Muscle of leg (tissue), 9 donors: ENCODE measurements around the gene NHLRC4. TPM values are rescaled to one million over a fixed set of nuclear protein-coding genes. Genes with fewer than 3 reads are reported as not detected.

Experiments
- polyA plus RNA-seq, 8 donors: library from polyadenylated mRNA; unstranded; fragments of 120-200 nt; gene quantifications; one replicate each; pipeline versions ENCODE4 v1.2.1 to v1.2.3, GENCODE V29; 2013; ENCODE audit warnings: inconsistent platforms in 1 of 8, low replicate concordance in 1 of 8; ENCODE audit not compliant: insufficient read length in 8 of 8, insufficient read depth in 1 of 8
- total RNA-seq: library from RNA; stranded (reverse); fragments of 120-200 nt; gene quantifications from one replicate; pipeline ENCODE4 v1.2.4, GENCODE V29; 2013

NHLRC4 gene
- total and polyA plus RNA-seq, 9 donors: 1.3 to 1.8 (median 1.5) TPM

Other genes starting within 250 kb of the NHLRC4 start
- 14.5 TPM for gene AXIN1, start 214.3 kb upstream of the NHLRC4 start, total RNA-seq
- gene AXIN1, start 214.3 kb upstream of the NHLRC4 start, polyA plus RNA-seq: 10 to 100 TPM; 11.5 to 19.2 (median 14.2) TPM
- 46.1 TPM for gene MRPL28, start 196.5 kb upstream of the NHLRC4 start, total RNA-seq
- 10 to 100 TPM; 48.4 to 52.6 (median 50.0) TPM for gene MRPL28, start 196.5 kb upstream of the NHLRC4 start, polyA plus RNA-seq
- 16.3 TPM for gene PGAP6, start 185.0 kb upstream of the NHLRC4 start, total RNA-seq
- 10 to 100 TPM; 23.3 to 38.2 (median 29.3) TPM for gene PGAP6, start 185.0 kb upstream of the NHLRC4 start, polyA plus RNA-seq
- gene NME4, start 169.8 kb upstream of the NHLRC4 start, total RNA-seq: 53.5 TPM
- gene NME4, start 169.8 kb upstream of the NHLRC4 start, polyA plus RNA-seq: 100 to 1,000 TPM in 3 of 8 donors, 10 to 100 TPM in 5; 70.9 to 115 (median 97.2) TPM
- 8.4 TPM for gene DECR2, start 165.1 kb upstream of the NHLRC4 start, total RNA-seq
- 10 to 100 TPM in 7 of 8 donors, 1 to 10 TPM in 1; 8.8 to 20.6 (median 13.4) TPM for gene DECR2, start 165.1 kb upstream of the NHLRC4 start, polyA plus RNA-seq
- 13.9 TPM for gene RAB11FIP3, start 141.4 kb upstream of the NHLRC4 start, total RNA-seq
- 10 to 100 TPM; 26.5 to 35.8 (median 29.8) TPM for gene RAB11FIP3, start 141.4 kb upstream of the NHLRC4 start, polyA plus RNA-seq
- gene CAPN15, start 39.3 kb upstream of the NHLRC4 start, total RNA-seq: 17.2 TPM
- gene CAPN15, start 39.3 kb upstream of the NHLRC4 start, polyA plus RNA-seq: 10 to 100 TPM; 20.0 to 36.7 (median 30.5) TPM
- gene PRR35, start 6.6 kb upstream of the NHLRC4 start, total RNA-seq: 0.13 TPM
- gene PRR35, start 6.6 kb upstream of the NHLRC4 start, polyA plus RNA-seq: under 1 TPM in 7 of 8 donors, not detected in 1; 0.07 to 0.30 (median 0.13) TPM
- gene PIGQ, start 3.0 kb downstream of the NHLRC4 start, total RNA-seq: 12.2 TPM
- 10 to 100 TPM; 14.1 to 23.2 (median 19.2) TPM for gene PIGQ, start 3.0 kb downstream of the NHLRC4 start, polyA plus RNA-seq
- gene RAB40C, start 23.1 kb downstream of the NHLRC4 start, total RNA-seq: 9.4 TPM
- gene RAB40C, start 23.1 kb downstream of the NHLRC4 start, polyA plus RNA-seq: 10 to 100 TPM; 10.3 to 15.4 (median 13.2) TPM
- gene WFIKKN1, start 64.0 kb downstream of the NHLRC4 start, total RNA-seq: 0.22 TPM
- gene WFIKKN1, start 64.0 kb downstream of the NHLRC4 start, polyA plus RNA-seq: under 1 TPM; 0.12 to 0.82 (median 0.39) TPM
- 47.9 TPM for gene METTL26, start 69.3 kb downstream of the NHLRC4 start, total RNA-seq
- gene METTL26, start 69.3 kb downstream of the NHLRC4 start, polyA plus RNA-seq: 10 to 100 TPM; 39.3 to 59.1 (median 42.5) TPM
- gene MCRIP2, start 74.8 kb downstream of the NHLRC4 start, total RNA-seq: 18.6 TPM
- gene MCRIP2, start 74.8 kb downstream of the NHLRC4 start, polyA plus RNA-seq: 10 to 100 TPM in 4 of 8 donors, 1 to 10 TPM in 4; 7.7 to 16.8 (median 10.8) TPM
- gene WDR90, start 82.4 kb downstream of the NHLRC4 start, total RNA-seq: 12.3 TPM
- gene WDR90, start 82.4 kb downstream of the NHLRC4 start, polyA plus RNA-seq: 10 to 100 TPM; 10.6 to 30.5 (median 20.3) TPM
- 31.6 TPM for gene RHOT2, start 101.1 kb downstream of the NHLRC4 start, total RNA-seq
- 10 to 100 TPM; 45.1 to 88.7 (median 66.5) TPM for gene RHOT2, start 101.1 kb downstream of the NHLRC4 start, polyA plus RNA-seq
- 1.3 TPM for gene RHBDL1, start 108.7 kb downstream of the NHLRC4 start, total RNA-seq
- gene RHBDL1, start 108.7 kb downstream of the NHLRC4 start, polyA plus RNA-seq: 1 to 10 TPM in 6 of 8 donors, under 1 TPM in 2; 0.84 to 2.6 (median 1.7) TPM
- gene STUB1, start 113.4 kb downstream of the NHLRC4 start, total RNA-seq: 70.7 TPM
- 100 to 1,000 TPM in 4 of 8 donors, 10 to 100 TPM in 4; 93.9 to 115 (median 100) TPM for gene STUB1, start 113.4 kb downstream of the NHLRC4 start, polyA plus RNA-seq
- gene JMJD8, start 117.3 kb downstream of the NHLRC4 start, total RNA-seq: 20.7 TPM
- 10 to 100 TPM; 27.3 to 40.2 (median 34.5) TPM for gene JMJD8, start 117.3 kb downstream of the NHLRC4 start, polyA plus RNA-seq
- gene WDR24, start 123.4 kb downstream of the NHLRC4 start, total RNA-seq: 2.0 TPM
- gene WDR24, start 123.4 kb downstream of the NHLRC4 start, polyA plus RNA-seq: 10 to 100 TPM in 1 of 8 donors, 1 to 10 TPM in 7; 7.1 to 10.5 (median 8.9) TPM
- gene FBXL16, start 138.8 kb downstream of the NHLRC4 start, total RNA-seq: not detected
- under 1 TPM; 0.18 to 0.87 (median 0.42) TPM for gene FBXL16, start 138.8 kb downstream of the NHLRC4 start, polyA plus RNA-seq
- gene METRN, start 148.1 kb downstream of the NHLRC4 start, total RNA-seq: 35.6 TPM
- gene METRN, start 148.1 kb downstream of the NHLRC4 start, polyA plus RNA-seq: 10 to 100 TPM; 33.3 to 49.6 (median 34.9) TPM
- 29.8 TPM for gene ANTKMT, start 154.1 kb downstream of the NHLRC4 start, total RNA-seq
- 10 to 100 TPM; 14.1 to 22.8 (median 16.0) TPM for gene ANTKMT, start 154.1 kb downstream of the NHLRC4 start, polyA plus RNA-seq
- gene CCDC78, start 159.4 kb downstream of the NHLRC4 start, total RNA-seq: 0.18 TPM
- gene CCDC78, start 159.4 kb downstream of the NHLRC4 start, polyA plus RNA-seq: 1 to 10 TPM in 7 of 8 donors, under 1 TPM in 1; 0.77 to 2.1 (median 1.3) TPM
- gene HAGHL, start 160.1 kb downstream of the NHLRC4 start, total RNA-seq: 1.7 TPM
- 1 to 10 TPM; 1.8 to 4.7 (median 2.9) TPM for gene HAGHL, start 160.1 kb downstream of the NHLRC4 start, polyA plus RNA-seq
- 18.3 TPM for gene CIAO3, start 174.0 kb downstream of the NHLRC4 start, total RNA-seq
- 10 to 100 TPM; 14.3 to 19.6 (median 17.5) TPM for gene CIAO3, start 174.0 kb downstream of the NHLRC4 start, polyA plus RNA-seq
- 0.31 TPM for gene MSLN, start 193.7 kb downstream of the NHLRC4 start, total RNA-seq
- gene MSLN, start 193.7 kb downstream of the NHLRC4 start, polyA plus RNA-seq: 1 to 10 TPM in 4 of 8 donors, under 1 TPM in 4; 0.23 to 6.9 (median 0.93) TPM
- gene RPUSD1, start 221.4 kb downstream of the NHLRC4 start, total RNA-seq: 9.4 TPM
- 10 to 100 TPM; 10.0 to 13.9 (median 12.0) TPM for gene RPUSD1, start 221.4 kb downstream of the NHLRC4 start, polyA plus RNA-seq
- 14.5 TPM for gene CHTF18, start 221.6 kb downstream of the NHLRC4 start, total RNA-seq
- 10 to 100 TPM; 11.5 to 27.1 (median 18.0) TPM for gene CHTF18, start 221.6 kb downstream of the NHLRC4 start, polyA plus RNA-seq
- gene GNG13, start 233.7 kb downstream of the NHLRC4 start, total RNA-seq: not detected
- gene GNG13, start 233.7 kb downstream of the NHLRC4 start, polyA plus RNA-seq: under 1 TPM in 1 of 8 donors, not detected in 7; 0.20 TPM